K562 (cell line): ENCODE data around the gene SERTAD2. TPM values are rescaled to one million over a fixed set of nuclear protein-coding genes. Genes with fewer than 3 reads are reported as not detected.

Experiments used
- ATAC-seq: fragments of 200-7000 bp; cut with Tn5 transposase; 3 replicates; pipeline ENCODE4 v1.9.1; 2020; ENCODE audit warnings: moderate library complexity
- BruUV-seq: library from RNA; stranded (reverse); fragments of 400-500 nt; replicated peaks from 2 replicates; lab custom pipeline; 2021; lab: Mats Ljungman, UMichigan
- CTCF ChIA-PET: fragments of 300-600 bp; formaldehyde crosslinking; extraction: SDS; loops from one replicate; lab custom pipeline; 2021; ENCODE audit warnings: low intra/inter-chr PET ratio; lab: Yijun Ruan, JAX
- POLR2A ChIA-PET: fragments of 300-600, 350-650 bp; sonication (Branson Sonifier 250); formaldehyde crosslinking; extraction: SDS; loops from one replicate; lab custom pipeline; 2021; ENCODE audit warnings: antibody characterized with exemption, inconsistent platforms; lab: Yijun Ruan, JAX
- DNase-seq, 4 experiments: peaks; one replicate each; pipeline versions ENCODE4 v3.0.0 to v3.0.0-alpha.2; 2011 to 2018; ENCODE audit warnings: low spot score in 3 of 4, mixed read lengths in 3 of 4; ENCODE audit errors: extremely low read depth in 1 of 4
- FAIRE-seq: peaks from 2 replicates; lab custom pipeline; 2011; peaks lifted over from hg19 to GRCh38; lab: Jason Lieb, UNC
- H2AFZ ChIP-seq: 2 replicates; pipeline ENCODE4 v1.6.0; 2011; ENCODE audit warnings: low read depth, low read length, control low read depth, inconsistent platforms
- H3K27ac ChIP-seq: fragments of 200-600 bp; 3 replicates; pipeline ENCODE4 v1.8.0; 2011; ENCODE audit warnings: low read depth, mild to moderate bottlenecking, control low read depth, inconsistent platforms, low read length, moderate library complexity, mixed read lengths; ENCODE audit errors: extremely low read depth
- H3K27me3 ChIP-seq, 2 experiments: fragments of 300-600 bp in 1 of 2; 2 replicates in 1 of 2; 3 replicates in 1 of 2; pipeline versions ENCODE4 v1.6.0 to v1.8.0; 2011; ENCODE audit warnings: inconsistent platforms in 2 of 2, low read length in 2 of 2, mild to moderate bottlenecking in 1 of 2, mixed read lengths in 1 of 2, moderate library complexity in 1 of 2; ENCODE audit not compliant: control insufficient read depth in 2 of 2, insufficient read depth in 2 of 2
- H3K36me3 ChIP-seq: fragments of 300-600 bp; 3 replicates; pipeline ENCODE4 v1.8.0; 2011; ENCODE audit warnings: mild to moderate bottlenecking, low read length, inconsistent platforms; ENCODE audit not compliant: control insufficient read depth, insufficient read depth
- H3K4me1 ChIP-seq, 2 experiments: fragments of 200-600 bp in 1 of 2; replicated peaks in 1 of 2; 2 replicates in 1 of 2; 3 replicates in 1 of 2; pipeline versions ENCODE4 v1.5.1 to v1.8.0; 2011; ENCODE audit warnings: inconsistent platforms in 2 of 2, low read length in 2 of 2, mild to moderate bottlenecking in 1 of 2, mixed read lengths in 1 of 2, moderate library complexity in 1 of 2; ENCODE audit not compliant: control insufficient read depth in 2 of 2, insufficient read depth in 2 of 2
- H3K4me2 ChIP-seq: 2 replicates; pipeline ENCODE4 v1.6.1; 2011; ENCODE audit warnings: low read length, control low read depth, inconsistent platforms, mixed read lengths; ENCODE audit not compliant: insufficient read depth
- H3K4me3 ChIP-seq: fragments of 200-600 bp; sonication (generic), shearing (Covaris generic); 2 replicates; pipeline ENCODE4 v1.5.1; 2016; ENCODE audit warnings: control low read depth, inconsistent platforms
- H3K79me2 ChIP-seq: fragments of 200-600 bp; 3 replicates; pipeline ENCODE4 v1.8.0; 2011; ENCODE audit warnings: low read length, inconsistent platforms; ENCODE audit not compliant: control insufficient read depth, insufficient read depth
- H3K9ac ChIP-seq, 2 experiments: 2 replicates each; pipeline versions ENCODE4 v1.6.0 to v1.6.1; 2011; ENCODE audit warnings: low read depth in 2 of 2, low read length in 2 of 2, control low read depth in 1 of 2, inconsistent platforms in 1 of 2, mild to moderate bottlenecking in 1 of 2, mixed read lengths in 1 of 2; ENCODE audit not compliant: insufficient read depth in 1 of 2
- H3K9me1 ChIP-seq: one replicate; pipeline ENCODE4 v1.6.0; 2011; ENCODE audit warnings: inconsistent platforms, mild to moderate bottlenecking, low read length, moderate library complexity; ENCODE audit not compliant: control insufficient read depth, insufficient read depth
- H3K9me3 ChIP-seq: replicated peaks from 2 replicates; pipeline ENCODE4 v1.5.1; 2011; ENCODE audit warnings: low read depth, low read length, inconsistent platforms; ENCODE audit not compliant: control insufficient read depth, insufficient read depth
- H4K20me1 ChIP-seq: replicated peaks from 2 replicates; pipeline ENCODE4 v1.6.1; 2011; ENCODE audit warnings: low read length, inconsistent platforms, mixed read lengths; ENCODE audit not compliant: control insufficient read depth, insufficient read depth
- BCL6 ChIP-seq: fragments of 250-450 bp; sonication (Bioruptor Pico); IDR thresholded peaks from 2 replicates; pipeline ENCODE4 v1.4.0; 2020
- CLOCK ChIP-seq: fragments of 250-450 bp; sonication (Bioruptor Pico); IDR thresholded peaks from 2 replicates; pipeline ENCODE4 v1.4.0; 2020; ENCODE audit warnings: mild to moderate bottlenecking, moderate library complexity, borderline replicate concordance
- MYC ChIP-seq, 2 experiments: fragments of 250-450 bp in 1 of 2; sonication (Bioruptor Pico) in 1 of 2; IDR thresholded peaks; 2 replicates each; pipeline versions ENCODE4 v1.5.1 to v1.6.1; 2012 to 2021; ENCODE audit warnings: low read depth in 2 of 2, borderline replicate concordance in 1 of 2, improper control_type of control experiment in 1 of 2, low read length in 1 of 2, mild to moderate bottlenecking in 1 of 2, moderate library complexity in 1 of 2
- NR2C1 ChIP-seq, 2 experiments: fragments of 450-650 bp; IDR thresholded peaks; 2 replicates each; pipeline ENCODE4 v1.6.1; 2017; ENCODE audit warnings: mild to moderate bottlenecking in 2 of 2, antibody characterized with exemption in 1 of 2, inconsistent platforms in 1 of 2, missing compliant biosample characterization in 1 of 2, missing genetic modification characterization in 1 of 2
- RBM39 ChIP-seq: fragments of 200-400 bp; formaldehyde crosslinking; optimal IDR thresholded peaks from 2 replicates; pipeline ENCODE3; 2018; ENCODE audit warnings: low read depth, low read length
- SNRNP70 ChIP-seq: fragments of 200-400 bp; formaldehyde crosslinking; optimal IDR thresholded peaks from 2 replicates; pipeline ENCODE3; 2017; ENCODE audit warnings: low read depth, low read length
- TFAM ChIP-seq: fragments of 250-450 bp; sonication (Bioruptor Pico); conservative IDR thresholded peaks from 2 replicates; pipeline ENCODE4 v1.5.0; 2021; ENCODE audit warnings: mild to moderate bottlenecking, moderate library complexity
- TOE1 ChIP-seq, 2 experiments: fragments of 450-650 bp in 1 of 2; sonication (generic) in 1 of 2; formaldehyde crosslinking in 1 of 2; IDR thresholded peaks; 2 replicates each; pipeline versions ENCODE4 v1.7.1 to v1.8.0; 2016 to 2022; ENCODE audit warnings: borderline replicate concordance in 2 of 2, mild to moderate bottlenecking in 2 of 2, antibody characterized with exemption in 1 of 2, inconsistent platforms in 1 of 2, low read depth in 1 of 2, missing genetic modification reagents in 1 of 2, moderate library complexity in 1 of 2
- VEZF1 ChIP-seq: fragments of 200-800 bp; sonication (Bioruptor generic); IDR thresholded peaks from 2 replicates; pipeline ENCODE4 v1.6.1; 2017; ENCODE audit warnings: missing genetic modification characterization, missing compliant biosample characterization
- XRCC4 ChIP-seq: IDR thresholded peaks from one replicate; pipeline ENCODE4 v1.6.1; 2011; ENCODE audit not compliant: insufficient read depth, insufficient read length; ENCODE audit errors: extremely low read depth
- ZC3H11A ChIP-seq: IDR thresholded peaks from 2 replicates; pipeline ENCODE4 v1.6.1; 2012; ENCODE audit warnings: low read depth, low read length, improper control_type of control experiment
- ZNF395 ChIP-seq: fragments of 200-800 bp; sonication (Bioruptor generic); IDR thresholded peaks from 2 replicates; pipeline ENCODE4 v1.6.1; 2017; ENCODE audit warnings: missing genetic modification characterization, missing compliant biosample characterization
- WGBS: fragments of 100-300 bp; shearing (Covaris generic); methylation state at CpG from one replicate; pipeline ENCODE4 v1.1.6; 2016; ENCODE audit warnings: low coverage, mixed read lengths; ENCODE audit not compliant: insufficient coverage; ENCODE audit errors: missing lambda C conversion rate; 5-methylcytosine and 5-hydroxymethylcytosine counted together
- in situ Hi-C: fragments of 300-500 bp; cut with MboI; formaldehyde crosslinking; loops from 4 replicates; pipeline ENCODE4 v1.15.0; 2018; ENCODE audit warnings: inconsistent platforms, mixed read lengths
- intact Hi-C: fragments of 100-400 bp; cut with micrococcal nuclease; formaldehyde crosslinking; loops from 2 replicates; pipeline ENCODE4 v1.14.2; 2022
- polyA plus RNA-seq, 8 experiments: library from polyadenylated mRNA; depleted of rRNA in 4 of 8; stranded (reverse) in 5 of 8; unstranded in 3 of 8; fragments of >200 nt; fragmentation: Nextera tagmentation in 2 of 8; fragmentation: Illumina TruSeq in 1 of 8; extraction: Ambion mirVana in 2 of 8; extraction: Trizol in 1 of 8; gene quantifications; 2 replicates each; pipeline versions ENCODE4 v1.2.1 to v1.2.3, GENCODE V29; 2011 to 2014; ENCODE audit warnings: inconsistent platforms in 1 of 8, missing spikeins in 1 of 8
- total RNA-seq, 7 experiments: library from RNA; depleted of rRNA in 6 of 7; stranded (reverse); fragments of >200 nt in 6 of 7; fragmentation: Illumina TruSeq in 2 of 7; extraction: Trizol in 2 of 7; gene quantifications; 2 replicates each; pipeline versions ENCODE4 v1.2.1 to v1.2.3, GENCODE V29; 2011 to 2021; ENCODE audit warnings: low replicate concordance in 1 of 7

SERTAD2 gene
- total and polyA plus RNA-seq, 9 of the 15 experiments (the other 6 are each of a cell fraction or from before 2014, with no cell fraction given): 3.0 to 12.5 (median 6.1) TPM

GRCh38 chr2:64640153-64641044, 13.3 kb downstream of the SERTAD2 start:
- H3K4me2 ChIP-seq: peak overlapping the region; percentile 38
- H4K20me1 ChIP-seq: peaks cover 7% of the 10 kb centered on the region; the same call in 1 of the 2 replicates
- peak overlapping the region; percentile 7; the same call in 1 of the 2 replicates for H2AFZ ChIP-seq
- no peak for FAIRE-seq
- H3K9me3 ChIP-seq: no peaks in the 10 kb centered on the region
- peaks cover 36% of the 10 kb centered on the region for H3K36me3 ChIP-seq
- H3K27me3 ChIP-seq: no peaks in the 10 kb centered on the region
- DNase-seq: peak; percentile 49 to 74 (median 60)
- intact Hi-C loops: no loop called here
- no peak overlapping the region for H3K4me3 ChIP-seq
- no peak for ATAC-seq
- peaks cover 41 to 68% of the 10 kb centered on the region in 2 experiments for H3K4me1 ChIP-seq
- peak overlapping the region; percentile 50 to 88 for H3K9ac ChIP-seq
- 11% methylated on average over 11 of the region's 12 CpGs for WGBS
- POLR2A ChIA-PET: interaction anchor here (0.5 to 2.5 kb wide), 11 partner anchors 9 to 217 kb away, joined by 3 to 9 read pairs (median 3); partner anchors contain the start of gene SERTAD2
- CTCF ChIA-PET: no interaction called here
- H3K9me1 ChIP-seq: no peaks in the 10 kb centered on the region
- in situ Hi-C loops: loop anchor here (5.0 kb wide), 1 partner anchor 222 kb away; no protein-coding TSS in a partner anchor
- H3K79me2 ChIP-seq: peaks cover 100% of the 10 kb centered on the region
- H3K27ac ChIP-seq: peak overlapping the region; percentile 71
- no TSS peak for BruUV-seq
- TF ChIP-seq NR2C1 (IDR thresholded peaks at IDR 0.05): no peak
- TF ChIP-seq NR2C1 (tag; IDR thresholded peaks at IDR 0.05): no peak
- no peak for TF ChIP-seq RBM39
- TF ChIP-seq SNRNP70: no peak
- TF ChIP-seq CLOCK (CRISPR knock-in tag): no peak
- peak; percentile 21; the same call in 1 of the 2 replicates for TF ChIP-seq MYC (IDR thresholded peaks at IDR 0.05; ENCODE audit: low read depth, low read length)
- TF ChIP-seq MYC (CRISPR knock-in tag; IDR thresholded peaks at IDR 0.05; ENCODE audit: borderline replicate concordance, low read depth): no peak
- no peak for TF ChIP-seq TFAM
- TF ChIP-seq XRCC4: no peak
- TF ChIP-seq ZC3H11A: no peak
- peak; percentile 76 for TF ChIP-seq VEZF1 (CRISPR knock-in tag)
- no peak for TF ChIP-seq BCL6 (CRISPR knock-in tag)
- TF ChIP-seq ZNF395 (CRISPR knock-in tag): no peak
- 0 out of 2 replicates have a peak, but pooled peaks have one; percentile 18 for TF ChIP-seq TOE1 (IDR thresholded peaks at IDR 0.05; ENCODE audit: borderline replicate concordance)
- TF ChIP-seq TOE1 (CRISPR knock-in tag; IDR thresholded peaks at IDR 0.05; ENCODE audit: borderline replicate concordance, low read depth): no peak
